ENCODE results near the gene ADAMTS6. TPM values are rescaled to one million over a fixed set of nuclear protein-coding genes. Genes with fewer than 3 reads are reported as not detected.

Gene ADAMTS6
- polyA plus RNA-seq, 3 donors: 0.01 TPM; not detected in 2

GRCh38 chr5:65332591-65332990 is 149.1 kb downstream of the ADAMTS6 start:
- WGBS (ENCODE audit: insufficient coverage): no CpG with 5 or more reads among the region's 1 CpG
- intact Hi-C loops (cut with micrococcal nuclease): no loop called here
- no peaks in the 10 kb centered on the region for H3K36me3 ChIP-seq (replicated peaks in 1 of 2; ENCODE audit: control insufficient read depth in 1 of 2, insufficient read depth in 2 of 2, low read length in 2 of 2)
- no peaks in the 10 kb centered on the region for H3K4me1 ChIP-seq (ENCODE audit: control insufficient read depth in 1 of 2, insufficient read depth in 2 of 2, low read length in 2 of 2)
- Mint-ChIP-seq H3K27me3 (ENCODE audit: low read depth in 3 of 3) (peaks cover 0 to 1% (median 0%) of the 10 kb centered on the region in 3 donors), H3K27ac (no peak overlapping the region), H3K36me3 (no peaks in the 10 kb centered on the region), H3K9me3 (peaks cover 0 to 1% (median 0%) of the 10 kb centered on the region in 7 donors), H3K4me3 (no peak overlapping the region), H3K4me1 (no peaks in the 10 kb centered on the region)
- H3K27me3 ChIP-seq (ENCODE audit: control insufficient read depth in 2 of 2, insufficient read depth in 2 of 2, low read length in 2 of 2): no peaks in the 10 kb centered on the region
- no peak overlapping the region for H2AFZ ChIP-seq (ENCODE audit: insufficient read depth, low read depth, low read length, poor library complexity, severe bottlenecking)
- no peaks in the 10 kb centered on the region for H4K20me1 ChIP-seq (ENCODE audit: insufficient read depth, low read length)
- DNase-seq: no peak
- no peaks in the 10 kb centered on the region for H3K79me2 ChIP-seq (ENCODE audit: insufficient read depth, low read length)
- no peak overlapping the region for H3K9ac ChIP-seq (ENCODE audit: insufficient read depth, low read length, poor library complexity, severe bottlenecking)
- H3K27ac ChIP-seq (ENCODE audit: low read depth in 1 of 2, low read length in 2 of 2): no peak overlapping the region
- no peak overlapping the region for H3K4me3 ChIP-seq (replicated peaks in 1 of 3; ENCODE audit: low read depth in 2 of 3, low read length in 3 of 3)
- no peak overlapping the region for H3K4me2 ChIP-seq (replicated peaks; ENCODE audit: extremely low read depth, low read length, poor library complexity, severe bottlenecking)
- TF ChIP-seq, protein P1, sequence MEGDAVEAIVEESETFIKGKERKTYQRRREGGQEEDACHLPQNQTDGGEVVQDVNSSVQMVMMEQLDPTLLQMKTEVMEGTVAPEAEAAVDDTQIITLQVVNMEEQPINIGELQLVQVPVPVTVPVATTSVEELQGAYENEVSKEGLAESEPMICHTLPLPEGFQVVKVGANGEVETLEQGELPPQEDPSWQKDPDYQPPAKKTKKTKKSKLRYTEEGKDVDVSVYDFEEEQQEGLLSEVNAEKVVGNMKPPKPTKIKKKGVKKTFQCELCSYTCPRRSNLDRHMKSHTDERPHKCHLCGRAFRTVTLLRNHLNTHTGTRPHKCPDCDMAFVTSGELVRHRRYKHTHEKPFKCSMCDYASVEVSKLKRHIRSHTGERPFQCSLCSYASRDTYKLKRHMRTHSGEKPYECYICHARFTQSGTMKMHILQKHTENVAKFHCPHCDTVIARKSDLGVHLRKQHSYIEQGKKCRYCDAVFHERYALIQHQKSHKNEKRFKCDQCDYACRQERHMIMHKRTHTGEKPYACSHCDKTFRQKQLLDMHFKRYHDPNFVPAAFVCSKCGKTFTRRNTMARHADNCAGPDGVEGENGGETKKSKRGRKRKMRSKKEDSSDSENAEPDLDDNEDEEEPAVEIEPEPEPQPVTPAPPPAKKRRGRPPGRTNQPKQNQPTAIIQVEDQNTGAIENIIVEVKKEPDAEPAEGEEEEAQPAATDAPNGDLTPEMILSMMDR (IDR thresholded peaks at IDR 0.05): no peak
- H3K9me3 ChIP-seq (replicated peaks in 1 of 2; ENCODE audit: control insufficient read depth in 1 of 2, insufficient read depth in 1 of 2, low read length in 2 of 2): no peaks in the 10 kb centered on the region

GRCh38 chr5:65329266-65329665 is 152.5 kb downstream of the ADAMTS6 start:
- no peak for DNase-seq
- Mint-ChIP-seq H3K27ac (no peak overlapping the region), H3K4me1 (no peaks in the 10 kb centered on the region), H3K27me3 (ENCODE audit: low read depth in 3 of 3) (no peaks in the 10 kb centered on the region), H3K36me3 (no peaks in the 10 kb centered on the region), H3K9me3 (no peaks in the 10 kb centered on the region), H3K4me3 (no peak overlapping the region)
- Histone ChIP-seq H3K27ac (ENCODE audit: low read depth in 1 of 2, low read length in 2 of 2) (no peak overlapping the region), H4K20me1 (ENCODE audit: insufficient read depth, low read length) (no peaks in the 10 kb centered on the region), H3K36me3 (replicated peaks in 1 of 2; ENCODE audit: control insufficient read depth in 1 of 2, insufficient read depth in 2 of 2, low read length in 2 of 2) (no peaks in the 10 kb centered on the region), H3K9me3 (replicated peaks in 1 of 2; ENCODE audit: control insufficient read depth in 1 of 2, insufficient read depth in 1 of 2, low read length in 2 of 2) (no peaks in the 10 kb centered on the region), H3K79me2 (ENCODE audit: insufficient read depth, low read length) (no peaks in the 10 kb centered on the region), H2AFZ (ENCODE audit: insufficient read depth, low read depth, low read length, poor library complexity, severe bottlenecking) (no peak overlapping the region), H3K9ac (ENCODE audit: insufficient read depth, low read length, poor library complexity, severe bottlenecking) (no peak overlapping the region), H3K4me1 (ENCODE audit: control insufficient read depth in 1 of 2, insufficient read depth in 2 of 2, low read length in 2 of 2) (no peaks in the 10 kb centered on the region), H3K4me2 (replicated peaks; ENCODE audit: extremely low read depth, low read length, poor library complexity, severe bottlenecking) (no peak overlapping the region), H3K4me3 (replicated peaks in 1 of 3; ENCODE audit: low read depth in 2 of 3, low read length in 3 of 3) (no peak overlapping the region), H3K27me3 (ENCODE audit: control insufficient read depth in 2 of 2, insufficient read depth in 2 of 2, low read length in 2 of 2) (no peaks in the 10 kb centered on the region)
- 100% methylated on average over 1 of the region's 2 CpGs for whole genome bisulfite sequencing (ENCODE audit: insufficient coverage)
- TF ChIP-seq, protein P1 (IDR thresholded peaks at IDR 0.05): no peak
- intact Hi-C loops (cut with micrococcal nuclease): no loop called here

Measured in CD14-positive monocyte (primary cell).